ENCODE measurements around the gene XRCC5. TPM values are rescaled to one million over a fixed set of nuclear protein-coding genes. Genes with fewer than 3 reads are reported as not detected.

Gene XRCC5
- total and polyA plus RNA-seq, 2 of the 8 experiments (the other 6 are each of a cell fraction or from before 2014, with no cell fraction given), result 308 to 644 TPM

GRCh38 chr2:216183462-216183861, 74.3 kb downstream of the XRCC5 start (continued):
- TF ChIP-seq RFX5 (IDR thresholded peaks at IDR 0.05; ENCODE audit: borderline replicate concordance, low read depth, low read length), result no peak
- TF ChIP-seq CTBP2 (IDR thresholded peaks at IDR 0.05; ENCODE audit: borderline replicate concordance, insufficient read depth, insufficient read length, low read length), result no peak

All from H1 (cell line).